Right lobe of liver (tissue), 6 donors: ENCODE results near the gene TNFRSF1A. TPM values are rescaled to one million over a fixed set of nuclear protein-coding genes. Genes with fewer than 3 reads are reported as not detected.

Source experiments
- ATAC-seq, 4 donors: fragments of 200-7000 bp; cut with Tn5 transposase; one replicate each; pipeline ENCODE4 v1.9.1; 2020; ENCODE audit warnings: mild to moderate bottlenecking in 4 of 4, moderate library complexity in 4 of 4
- DNase-seq, 3 donors: peaks; one replicate each; pipeline ENCODE4 v3.0.0-alpha.2; 2020
- H3K27ac ChIP-seq, 3 donors: fragments of 200-600 bp; one replicate each; pipeline ENCODE4 v1.8.0; 2022
- H3K27me3 ChIP-seq, 2 donors: fragments of 200-600 bp; one replicate each; pipeline ENCODE4 v1.8.0; 2022
- H3K36me3 ChIP-seq, 4 donors: fragments of 200-600 bp; sonication (generic) in 1 of 4; one replicate each; pipeline versions ENCODE4 v1.5.1 to v1.8.0; 2017 to 2022; ENCODE audit warnings: control low read depth in 1 of 4
- H3K4me1 ChIP-seq, 4 donors: fragments of 200-600 bp; sonication (generic) in 1 of 4; one replicate each; pipeline versions ENCODE4 v1.5.1 to v1.8.0; 2017 to 2022; ENCODE audit warnings: control low read depth in 1 of 4
- H3K4me3 ChIP-seq, 3 donors: fragments of 200-600 bp; one replicate each; pipeline ENCODE4 v1.8.0; 2022
- H3K9me3 ChIP-seq, 4 donors: fragments of 200-600 bp; sonication (generic) in 1 of 4; one replicate each; pipeline versions ENCODE4 v1.5.1 to v1.8.0; 2017 to 2022; ENCODE audit warnings: control low read depth in 1 of 4
- CTCF ChIP-seq, 4 donors: fragments of 200-600 bp in 3 of 4; fragments of 450-650 bp in 1 of 4; IDR thresholded peaks; one replicate each; pipeline versions ENCODE4 v1.5.1 to v1.8.0; 2016 to 2022; ENCODE audit warnings: antibody characterized with exemption in 4 of 4, mild to moderate bottlenecking in 2 of 4
- POLR2A ChIP-seq: fragments of 450-650 bp; IDR thresholded peaks from one replicate; pipeline ENCODE4 v1.6.1; 2017; ENCODE audit warnings: antibody characterized with exemption, mild to moderate bottlenecking
- WGBS: methylation state at CpG from one replicate; pipeline ENCODE4 v1.1.6; 2018; ENCODE audit warnings: low coverage, low lambda C conversion rate; ENCODE audit not compliant: insufficient coverage; ENCODE audit errors: missing lambda C conversion rate; 5-methylcytosine and 5-hydroxymethylcytosine counted together
- intact Hi-C, 2 donors: fragments of 100-400 bp; cut with DNase I; formaldehyde crosslinking; loops; one replicate each; pipeline versions ENCODE4 v1.11.2 to v1.14.1; 2022
- total RNA-seq, 6 experiments: library from RNA; depleted of rRNA in 2 of 6; stranded (reverse); fragments of >200 nt in 2 of 6; fragmentation: NEBNext Ultra II Directional in 3 of 6; extraction: Animal tissue kit (Norgen Biotek cat#: 25700) in 3 of 6; gene quantifications; one replicate each; pipeline versions ENCODE4 v1.1.0 to v1.2.4, GENCODE V29; 2016 to 2023
- donor health status: DM: no; HTN: yes; CAD: no.
- donor health status: DM: no; HTN: no; CAD: no.
- donor health status: DM: no; HTN: no; CAD: no.
- donor health status: DM: no; HTN: yes; CAD: no.
- donor health status: DM: no; HTN: yes; CAD: no.

TNFRSF1A gene
- total RNA-seq, 6 experiments from 2014 or later = 70.6 to 199 (median 117) TPM

DNA sequence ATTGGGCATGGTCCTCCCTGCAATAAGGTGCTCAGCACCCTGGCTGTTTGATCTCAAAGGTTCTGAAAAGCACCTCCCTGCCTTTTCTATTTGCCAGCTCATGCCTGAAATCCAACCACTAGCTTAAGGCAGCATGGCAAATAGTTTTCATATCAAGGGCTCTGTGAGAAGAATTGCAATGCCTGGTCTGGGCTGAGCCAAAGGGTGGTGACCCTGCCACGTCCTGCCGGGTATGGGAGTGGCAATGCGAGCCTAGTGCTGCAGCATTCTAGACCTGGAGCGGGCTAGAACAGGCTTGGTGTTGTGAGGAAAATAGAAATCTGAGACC is 35.8 kb upstream of the TNFRSF1A start:
- 17% methylated on average over 4 of the region's 4 CpGs for WGBS
- DNase-seq (peak; percentile 77 to 82 (median 80)), ATAC-seq (peak; percentile 78 to 83 (median 82))
- Histone ChIP-seq H3K4me1 (peaks cover 0 to 24% (median 15%) of the 10 kb centered on the region in 4 donors), H3K9me3 (no peaks in the 10 kb centered on the region), H3K27me3 (no peaks in the 10 kb centered on the region), H3K4me3 (no peak overlapping the region), H3K27ac (peak overlapping the region in 2 of 3 donors; percentile 36 to 53), H3K36me3 (no peaks in the 10 kb centered on the region)
- intact Hi-C loops = no loop called here
- TF ChIP-seq CTCF (IDR thresholded peaks at IDR 0.05) (no peak), POLR2A (peak; percentile 47)

DNA sequence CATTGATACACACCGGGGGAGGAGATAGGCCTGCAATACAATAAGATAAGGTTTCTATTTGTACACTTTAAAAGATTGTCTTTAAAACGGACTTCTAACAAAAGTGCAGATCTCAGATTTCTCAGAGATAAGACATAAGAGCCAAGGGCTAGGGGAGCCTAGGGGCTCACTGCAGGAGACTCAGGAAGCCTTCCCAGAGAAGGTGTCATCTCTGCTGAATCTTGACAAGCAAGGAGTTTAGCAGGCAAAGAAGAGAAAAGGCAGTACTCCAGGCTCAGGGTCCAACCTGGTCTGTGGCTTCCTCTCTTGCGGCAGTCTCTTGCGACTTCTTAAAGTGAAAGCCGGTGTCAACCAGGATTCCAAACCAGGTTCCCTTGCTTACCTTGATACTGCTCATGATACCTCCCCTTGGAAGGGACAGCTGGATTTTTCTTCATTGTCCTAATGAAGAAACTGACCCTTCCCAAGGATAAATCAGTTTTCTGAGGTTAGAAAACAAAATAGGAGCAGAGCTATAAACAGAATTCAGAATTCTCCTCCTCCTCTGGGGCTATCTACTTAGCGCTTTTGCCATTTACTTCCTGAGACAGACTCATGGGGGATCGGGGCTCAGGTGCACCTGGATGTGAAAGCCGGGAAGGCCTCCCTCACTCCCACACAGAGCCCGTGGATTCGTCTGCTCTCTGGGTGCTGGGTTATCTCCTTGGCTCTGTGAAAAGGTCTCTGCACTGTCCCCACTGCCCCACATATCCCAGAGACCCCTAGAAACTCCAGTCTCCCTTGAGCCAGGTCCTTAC is 35.2 kb upstream of the TNFRSF1A start:
- 58% methylated on average over 7 of the region's 10 CpGs for WGBS
- TF ChIP-seq CTCF (IDR thresholded peaks at IDR 0.05) = no peak
- no peak for TF ChIP-seq POLR2A
- Histone ChIP-seq H3K4me1 (peaks cover 0 to 24% (median 15%) of the 10 kb centered on the region in 4 donors), H3K9me3 (no peaks in the 10 kb centered on the region), H3K36me3 (no peaks in the 10 kb centered on the region), H3K27me3 (no peaks in the 10 kb centered on the region), H3K4me3 (no peak overlapping the region), H3K27ac (peak overlapping the region in 2 of 3 donors; percentile 36 to 53)
- no peak for ATAC-seq
- no peak for DNase-seq
- intact Hi-C loops = no loop called here

GRCh38 chr12:6376079-6376869 is 34.4 kb upstream of the TNFRSF1A start:
- 27% methylated on average over 7 of the region's 19 CpGs for WGBS
- no peaks in the 10 kb centered on the region for H3K27me3 ChIP-seq
- H3K4me3 ChIP-seq = no peak overlapping the region
- intact Hi-C loops = no loop called here
- H3K4me1 ChIP-seq = peaks cover 0 to 24% (median 15%) of the 10 kb centered on the region in 4 donors
- peak in 3 of 4 donors; percentile 17 to 21 (median 21) for TF ChIP-seq CTCF (IDR thresholded peaks at IDR 0.05)
- no peak for TF ChIP-seq POLR2A
- ATAC-seq (peak; percentile 39 to 61 (median 49)), DNase-seq (no peak)
- H3K27ac ChIP-seq = peak overlapping the region in 2 of 3 donors; percentile 36 to 53
- H3K9me3 ChIP-seq = no peaks in the 10 kb centered on the region
- H3K36me3 ChIP-seq = no peaks in the 10 kb centered on the region

- H3K36me3 ChIP-seq = no peaks in the 10 kb centered on the region
- WGBS = 56% methylated on average over 8 of the region's 15 CpGs
- H3K27ac ChIP-seq = peak within 1 kb of the TSS in 2 of 3 donors; percentile 36 to 53
- DNase-seq = peak in 1 of 3 donors; percentile 70
- H3K4me3 ChIP-seq = no peak within 1 kb of the TSS
- H3K4me1 ChIP-seq = peaks cover 0 to 26% (median 15%) of the 10 kb centered on the region in 4 donors
- no peaks in the 10 kb centered on the region for H3K9me3 ChIP-seq
- no peaks in the 10 kb centered on the region for H3K27me3 ChIP-seq
- no peak for ATAC-seq
- intact Hi-C loops = no loop called here
- TF ChIP-seq POLR2A (no peak), CTCF (IDR thresholded peaks at IDR 0.05) (no peak)
Observed at GRCh38 chr12:6375269-6376078, 33.6 kb upstream of the TNFRSF1A start, which contains the start of gene SCNN1A. Gene SCNN1A, minus strand, starts transcription at chr12:6375563. Its CDS starts 780 bp downstream, at chr12:6374783.
